Activated CD8-positive, alpha-beta memory T cell treated with anti-CD3 and anti-CD28 coated beads for 48 hours (primary cell): ENCODE measurements around the gene ABR.
"Not testable (repeated sequence)": the region's sequence is repeated elsewhere in the genome, so short reads cannot be mapped to it uniquely, and the experiment has no call there.

Source experiments
- DNase-seq, 3 experiments: peaks; one replicate each; pipeline ENCODE4 v3.0.0-alpha.2; 2020; ENCODE audit warnings: low read depth in 2 of 3, low spot score in 2 of 3

Gene ABR

GRCh38 chr17:1050246-1050995, 129.4 kb downstream of the ABR start:
- no peak for DNase-seq

GRCh38 chr17:1049446-1050225, 130.1 kb downstream of the ABR start:
- no peak for DNase-seq

GRCh38 chr17:1048516-1049115, 131.2 kb downstream of the ABR start:
- DNase-seq, result not testable (repeated sequence)

- DNase-seq, result no peak
Measured at GRCh38 chr17:1047879-1048470, 131.8 kb downstream of the ABR start.

- DNase-seq, result no peak
Measured at GRCh38 chr17:1047177-1047878, 132.5 kb downstream of the ABR start.

- no peak for DNase-seq
Measured at GRCh38 chr17:1045456-1045855, 134.3 kb downstream of the ABR start.

- DNase-seq, result not testable (repeated sequence)
Measured at GRCh38 chr17:1044387-1045009, 135.3 kb downstream of the ABR start.

- no peak for DNase-seq
Measured at GRCh38 chr17:1043601-1044251, 136.1 kb downstream of the ABR start.

GRCh38 chr17:1042486-1042885, 137.3 kb downstream of the ABR start:
- DNase-seq, result no peak

GRCh38 chr17:1041746-1042145, 138.0 kb downstream of the ABR start:
- no peak for DNase-seq

- DNase-seq, result no peak
Measured at GRCh38 chr17:1040216-1040600, 139.6 kb downstream of the ABR start.

GRCh38 chr17:1039511-1040215, 140.1 kb downstream of the ABR start:
- no peak for DNase-seq

GRCh38 chr17:1039123-1039507, 140.7 kb downstream of the ABR start:
- DNase-seq, result no peak

GRCh38 chr17:1038459-1039122, 141.2 kb downstream of the ABR start:
- DNase-seq, result no peak

- DNase-seq, result no peak
Measured at GRCh38 chr17:1037238-1037879, 142.4 kb downstream of the ABR start.

- no peak for DNase-seq
Measured at GRCh38 chr17:1036845-1037237, 142.9 kb downstream of the ABR start.

- DNase-seq, result no peak
Measured at GRCh38 chr17:1036171-1036844, 143.5 kb downstream of the ABR start.

- no peak for DNase-seq
Measured at GRCh38 chr17:1035546-1036170, 144.1 kb downstream of the ABR start.
